HepG2 (cell line): Measurements from ENCODE around the gene TTPAL. TPM values are rescaled to one million over a fixed set of nuclear protein-coding genes. Genes with fewer than 3 reads are reported as not detected.

Source experiments
- CBX1 ChIP-seq: IDR thresholded peaks from one replicate; pipeline ENCODE4 v1.6.1; 2016; ENCODE audit warnings: antibody characterized with exemption, low read depth
- DNMT1 ChIP-seq: sonication (generic); formaldehyde crosslinking; IDR thresholded peaks from 2 replicates; pipeline ENCODE4 v1.5.1; 2020; ENCODE audit warnings: mild to moderate bottlenecking, missing genetic modification reagents
- HIVEP1 ChIP-seq: sonication (generic); formaldehyde crosslinking; IDR thresholded peaks from 2 replicates; pipeline ENCODE4 v1.4.0; 2020; ENCODE audit warnings: mild to moderate bottlenecking, missing genetic modification reagents
- HMGXB3 ChIP-seq: sonication (generic); formaldehyde crosslinking; IDR thresholded peaks from 2 replicates; pipeline ENCODE4 v1.4.0; 2020; ENCODE audit warnings: missing genetic modification reagents, borderline replicate concordance
- HNRNPL ChIP-seq: fragments of 200-400 bp; formaldehyde crosslinking; IDR thresholded peaks from 2 replicates; pipeline ENCODE4 v1.6.1; 2017; ENCODE audit warnings: mild to moderate bottlenecking, low read depth, low read length
- KDM5A ChIP-seq: fragments of 200-600 bp; sonication (generic); IDR thresholded peaks from 2 replicates; pipeline ENCODE4 v1.7.0; 2018; ENCODE audit warnings: antibody characterized with exemption, mild to moderate bottlenecking, low read length, borderline replicate concordance
- MTERF4 ChIP-seq: sonication (generic); formaldehyde crosslinking; IDR thresholded peaks from 2 replicates; pipeline ENCODE4 v1.8.0; 2023; ENCODE audit warnings: mild to moderate bottlenecking, missing genetic modification reagents
- NCOA5 ChIP-seq: sonication (generic); formaldehyde crosslinking; IDR thresholded peaks from 2 replicates; pipeline ENCODE4 v1.4.0; 2020; ENCODE audit warnings: missing genetic modification reagents
- NR2F2 ChIP-seq: IDR thresholded peaks from 2 replicates; pipeline ENCODE4 v1.6.1; 2012; ENCODE audit warnings: low read depth, inconsistent platforms, borderline replicate concordance
- PHF5A ChIP-seq: IDR thresholded peaks from one replicate; pipeline ENCODE4 v1.6.1; 2018; ENCODE audit warnings: low read depth, missing genetic modification reagents; ENCODE audit not compliant: unreplicated experiment
- POLR2AphosphoS2 ChIP-seq: IDR thresholded peaks from 2 replicates; pipeline ENCODE4 v1.6.1; 2011; ENCODE audit warnings: low read depth, low read length, improper control_type of control experiment
- SNAI1 ChIP-seq: sonication (generic); formaldehyde crosslinking; IDR thresholded peaks from 2 replicates; pipeline ENCODE4 v1.5.0; 2020; ENCODE audit warnings: mild to moderate bottlenecking, missing genetic modification reagents, borderline replicate concordance
- SP1 ChIP-seq, 2 experiments: fragments of 450-650 bp in 1 of 2; sonication (generic) in 1 of 2; formaldehyde crosslinking in 1 of 2; IDR thresholded peaks; 2 replicates each; pipeline versions ENCODE4 v1.4.0 to v1.6.1; 2016 to 2020; ENCODE audit warnings: missing genetic modification reagents in 1 of 2
- ZBTB34 ChIP-seq: sonication (generic); formaldehyde crosslinking; IDR thresholded peaks from 2 replicates; pipeline ENCODE4 v1.8.0; 2022; ENCODE audit warnings: mild to moderate bottlenecking, missing genetic modification reagents
- ZBTB38 ChIP-seq: sonication (generic); formaldehyde crosslinking; IDR thresholded peaks from 2 replicates; pipeline ENCODE4 v1.5.1; 2020; ENCODE audit warnings: mild to moderate bottlenecking, missing genetic modification reagents
- ZBTB7A ChIP-seq: sonication (generic); formaldehyde crosslinking; IDR thresholded peaks from 2 replicates; pipeline ENCODE4 v1.8.0; 2022; ENCODE audit warnings: mild to moderate bottlenecking, missing genetic modification reagents
- ZNF17 ChIP-seq: sonication (generic); formaldehyde crosslinking; IDR thresholded peaks from 2 replicates; pipeline ENCODE4 v1.5.0; 2020; ENCODE audit warnings: mild to moderate bottlenecking, missing genetic modification reagents
- ZNF747 ChIP-seq: sonication (generic); formaldehyde crosslinking; IDR thresholded peaks from 2 replicates; pipeline ENCODE4 v1.8.1; 2023; ENCODE audit warnings: missing genetic modification reagents, mild to moderate bottlenecking, borderline replicate concordance
- ZNF75D ChIP-seq: sonication (generic); formaldehyde crosslinking; IDR thresholded peaks from 2 replicates; pipeline ENCODE4 v1.8.1; 2023; ENCODE audit warnings: missing genetic modification reagents, mild to moderate bottlenecking, borderline replicate concordance
- ZNF768 ChIP-seq: sonication (generic); formaldehyde crosslinking; IDR thresholded peaks from 2 replicates; pipeline ENCODE4 v1.4.0; 2020; ENCODE audit warnings: missing genetic modification reagents
- ZNF776 ChIP-seq: sonication (generic); formaldehyde crosslinking; IDR thresholded peaks from 2 replicates; pipeline ENCODE4 v1.4.0; 2020; ENCODE audit warnings: mild to moderate bottlenecking, missing genetic modification reagents
- ZNF792 ChIP-seq: IDR thresholded peaks from 2 replicates; pipeline ENCODE4 v1.6.1; 2016
- polyA plus RNA-seq, 8 experiments: library from polyadenylated mRNA; depleted of rRNA in 3 of 8; stranded (reverse) in 7 of 8; unstranded in 1 of 8; fragments of >200 nt; fragmentation: Illumina TruSeq in 4 of 8; extraction: Trizol in 4 of 8; gene quantifications; 2 replicates each; pipeline versions ENCODE4 v1.2.1 to v1.2.3, GENCODE V29; 2011 to 2016; ENCODE audit warnings: low read depth in 4 of 8, missing spikeins in 1 of 8, mixed read lengths in 1 of 8; ENCODE audit not compliant: insufficient read depth in 1 of 8
- total RNA-seq, 5 experiments: library from RNA; depleted of rRNA; stranded (reverse); fragments of >200 nt; fragmentation: Illumina TruSeq; extraction: Trizol; gene quantifications; 2 replicates each; pipeline ENCODE4 v1.2.3, GENCODE V29; 2016; ENCODE audit warnings: low read depth in 1 of 5

Gene TTPAL
- total and polyA plus RNA-seq, 2 of the 13 experiments (the other 11 are each of a cell fraction or from before 2014, with no cell fraction given): 4.3 to 18.8 TPM

- TF ChIP-seq ZBTB34 (CRISPR knock-in tag) (peak; percentile 69), DNMT1 (CRISPR knock-in tag) (peak; percentile 59; the same call in 1 of the 2 replicates), CBX1 (peak; percentile 42), HNRNPL (0 out of 2 replicates have a peak, but pooled peaks have one; percentile 65), ZBTB38 (CRISPR knock-in tag) (peak; percentile 52; the same call in 1 of the 2 replicates), PHF5A (CRISPR knock-in tag) (peak; percentile 33), HIVEP1 (CRISPR knock-in tag) (0 out of 2 replicates have a peak, but pooled peaks have one; percentile 31), ZNF747 (CRISPR knock-in tag) (peak; percentile 74; the same call in 1 of the 2 replicates), ZNF17 (no peak), HMGXB3 (CRISPR knock-in tag) (peak; percentile 39; the same call in 1 of the 2 replicates), ZNF768 (CRISPR knock-in tag) (no peak), KDM5A (no peak), POLR2AphosphoS2 (peak; percentile 87), NCOA5 (CRISPR knock-in tag) (peak; percentile 28; the same call in 1 of the 2 replicates), SP1 (IDR thresholded peaks at IDR 0.05) (no peak), SP1 (CRISPR knock-in tag; IDR thresholded peaks at IDR 0.05) (0 out of 2 replicates have a peak, but pooled peaks have one; percentile 24), NR2F2 (no peak; the same call in 1 of the 2 replicates), MTERF4 (CRISPR knock-in tag) (0 out of 2 replicates have a peak, but pooled peaks have one; percentile 59), ZNF792 (CRISPR knock-in tag) (peak; percentile 36; the same call in 1 of the 2 replicates), ZBTB7A (CRISPR knock-in tag) (peak; percentile 60; the same call in 1 of the 2 replicates), SNAI1 (CRISPR knock-in tag) (peak; percentile 78; the same call in 1 of the 2 replicates), ZNF776 (CRISPR knock-in tag) (peak; percentile 76; the same call in 1 of the 2 replicates), ZNF75D (no peak)
Observed at GRCh38 chr20:44431502-44432234, 44.0 kb upstream of the TTPAL start (continued).
